Right ventricle myocardium inferior (tissue), 1 donor: ENCODE measurements around the gene CFAP46. TPM values are rescaled to one million over a fixed set of nuclear protein-coding genes. Genes with fewer than 3 reads are reported as not detected.
A peak's percentile ranks its signal among the peaks of the same experiment; 100 is the strongest.

ENCODE experiments used
- ATAC-seq: fragments of 200-7000 bp; cut with Tn5 transposase; one replicate; pipeline ENCODE4 v1.9.1; 2020; ENCODE audit warnings: mild to moderate bottlenecking, moderate library complexity
- DNase-seq: peaks from one replicate; pipeline ENCODE4 v3.0.0; 2021; ENCODE audit errors: missing footprints
- intact Hi-C: fragments of 100-400 bp; cut with DNase I; formaldehyde crosslinking; loops from one replicate; pipeline ENCODE4 v1.11.0; 2022
- long read RNA-seq: library from polyadenylated mRNA; unstranded; transcript quantifications from one replicate; pipeline ENCODE4 v2.0.0, GENCODE V29; 2021
- total RNA-seq: library from RNA; stranded (reverse); fragmentation: NEBNext Ultra II Directional; extraction: Animal tissue kit (Norgen Biotek cat#: 25700); gene quantifications from one replicate; pipeline ENCODE4 v1.2.1, GENCODE V29; 2021
- donor health status: DM: no; HTN: yes; CAD: no; lungs with severe emphysema.

CFAP46 gene
- total RNA-seq = 0.57 TPM
- long read RNA-seq, partial matches to known transcripts = 0 of 2 reads
- long read RNA-seq, other reads (novel, unspliced or antisense) = 2 of 2 reads

GRCh38 chr10:132942101-132943057, at the start of gene CFAP46:
CFAP46 (minus strand) TSS chr10:132942570; CDS start chr10:132942484, 86 bp downstream.
- DNase-seq (peak; percentile 80), ATAC-seq (peak; percentile 40)
- intact Hi-C loops = no loop called here

GRCh38 chr10:132991706-132992432, 49.5 kb upstream of the CFAP46 start:
- intact Hi-C loops = no loop called here
- DNase-seq (no peak), ATAC-seq (no peak)

- ATAC-seq (no peak), DNase-seq (peak; percentile 46)
- intact Hi-C loops = no loop called here
These were observed 48.5 kb upstream of the CFAP46 start for GRCh38 chr10:132990684-132991545.

GRCh38 chr10:132989476-132990415, 47.4 kb upstream of the CFAP46 start:
- peak; percentile 52 for DNase-seq
- ATAC-seq = no peak
- intact Hi-C loops = no loop called here

- DNase-seq (peak; percentile 45), ATAC-seq (no peak)
- intact Hi-C loops = no loop called here
These were observed 46.6 kb upstream of the CFAP46 start for GRCh38 chr10:132988988-132989387.

- DNase-seq = peak; percentile 62
- intact Hi-C loops = no loop called here
- ATAC-seq = no peak
These were observed 45.6 kb upstream of the CFAP46 start for GRCh38 chr10:132987671-132988571.

GRCh38 chr10:132986978-132987377, 44.6 kb upstream of the CFAP46 start:
- no peak for ATAC-seq
- DNase-seq = peak; percentile 9

GRCh38 chr10:132986576-132986975, 44.2 kb upstream of the CFAP46 start:
- DNase-seq (peak; percentile 56), ATAC-seq (no peak)
- intact Hi-C loops = no loop called here

More at GRCh38 chr10:132986978-132987377, 44.6 kb upstream of the CFAP46 start:
- intact Hi-C loops = no loop called here

- intact Hi-C loops = no loop called here
- no peak for ATAC-seq
- peak; percentile 31 for DNase-seq
These were observed 43.7 kb upstream of the CFAP46 start for GRCh38 chr10:132986076-132986475.

- no peak for ATAC-seq
- peak; percentile 20 for DNase-seq
- intact Hi-C loops = no loop called here
These were observed 43.2 kb upstream of the CFAP46 start for GRCh38 chr10:132985546-132985900.

- ATAC-seq = no peak
- DNase-seq = peak; percentile 50
These were observed 42.6 kb upstream of the CFAP46 start for GRCh38 chr10:132984801-132985545.

GRCh38 chr10:132984008-132984295, 41.6 kb upstream of the CFAP46 start:
- intact Hi-C loops = no loop called here
- DNase-seq (peak; percentile 43), ATAC-seq (no peak)

More at GRCh38 chr10:132984801-132985545, 42.6 kb upstream of the CFAP46 start:
- intact Hi-C loops = no loop called here

GRCh38 chr10:132983252-132984007, 41.1 kb upstream of the CFAP46 start:
- intact Hi-C loops = no loop called here
- peak; percentile 43 for DNase-seq

GRCh38 chr10:132982301-132982989, 40.1 kb upstream of the CFAP46 start:
- ATAC-seq = peak; percentile 52
- DNase-seq = peak; percentile 77
- intact Hi-C loops = no loop called here

More at GRCh38 chr10:132983252-132984007, 41.1 kb upstream of the CFAP46 start:
- no peak for ATAC-seq

GRCh38 chr10:132981746-132982145, 39.4 kb upstream of the CFAP46 start:
- intact Hi-C loops = no loop called here
- ATAC-seq (no peak), DNase-seq (peak; percentile 45)
